ENCODE data around the gene SLC16A5.

The SLC16A5 gene

DNA sequence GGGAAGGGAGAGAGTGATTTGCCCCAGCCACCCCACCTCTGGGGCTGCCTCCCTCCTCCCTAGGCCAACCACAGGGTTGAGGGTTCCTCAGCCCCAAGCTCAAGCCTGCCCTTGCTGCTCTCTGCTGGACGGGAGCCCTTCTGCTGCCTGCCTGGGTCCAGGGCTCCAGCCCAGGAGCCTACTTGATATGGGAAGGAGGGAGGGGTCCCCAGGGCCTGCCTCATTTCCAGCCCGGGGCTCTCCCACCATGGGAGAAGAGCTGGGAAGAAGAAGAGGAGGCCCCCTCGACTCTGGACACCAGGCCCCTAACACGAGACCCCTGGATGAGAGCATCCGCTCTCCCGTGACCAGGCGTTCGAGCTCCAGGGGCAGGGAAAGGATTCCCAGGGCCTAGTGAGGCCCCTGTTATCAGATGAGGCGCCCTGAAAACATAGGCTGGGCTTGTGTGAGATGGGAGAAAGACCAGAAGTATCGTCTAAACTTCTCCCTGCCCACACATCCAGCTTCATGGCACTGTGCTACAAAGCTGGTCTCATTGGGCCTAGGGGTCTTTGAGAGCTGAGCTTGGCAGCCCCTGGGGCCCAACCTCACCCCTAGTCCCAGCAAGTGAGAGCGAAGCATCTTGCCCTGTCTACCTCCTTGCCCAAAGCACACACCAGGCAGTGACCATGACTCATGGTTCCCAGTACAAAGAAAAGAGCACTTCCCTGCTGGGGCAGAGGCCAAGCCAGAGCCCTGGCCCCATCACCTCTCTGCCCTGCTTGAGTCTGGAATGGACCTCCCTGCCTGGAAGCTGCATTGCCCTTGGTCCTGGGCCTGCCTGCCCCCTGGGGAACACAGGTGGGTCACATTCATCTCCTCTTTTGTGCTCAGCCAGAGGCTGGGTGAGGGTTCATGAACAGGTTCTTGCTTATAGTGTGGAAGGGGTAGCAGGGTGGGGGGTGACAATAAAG is 987 bp downstream of the SLC16A5 start:
- no peak for DNase-seq

DNA sequence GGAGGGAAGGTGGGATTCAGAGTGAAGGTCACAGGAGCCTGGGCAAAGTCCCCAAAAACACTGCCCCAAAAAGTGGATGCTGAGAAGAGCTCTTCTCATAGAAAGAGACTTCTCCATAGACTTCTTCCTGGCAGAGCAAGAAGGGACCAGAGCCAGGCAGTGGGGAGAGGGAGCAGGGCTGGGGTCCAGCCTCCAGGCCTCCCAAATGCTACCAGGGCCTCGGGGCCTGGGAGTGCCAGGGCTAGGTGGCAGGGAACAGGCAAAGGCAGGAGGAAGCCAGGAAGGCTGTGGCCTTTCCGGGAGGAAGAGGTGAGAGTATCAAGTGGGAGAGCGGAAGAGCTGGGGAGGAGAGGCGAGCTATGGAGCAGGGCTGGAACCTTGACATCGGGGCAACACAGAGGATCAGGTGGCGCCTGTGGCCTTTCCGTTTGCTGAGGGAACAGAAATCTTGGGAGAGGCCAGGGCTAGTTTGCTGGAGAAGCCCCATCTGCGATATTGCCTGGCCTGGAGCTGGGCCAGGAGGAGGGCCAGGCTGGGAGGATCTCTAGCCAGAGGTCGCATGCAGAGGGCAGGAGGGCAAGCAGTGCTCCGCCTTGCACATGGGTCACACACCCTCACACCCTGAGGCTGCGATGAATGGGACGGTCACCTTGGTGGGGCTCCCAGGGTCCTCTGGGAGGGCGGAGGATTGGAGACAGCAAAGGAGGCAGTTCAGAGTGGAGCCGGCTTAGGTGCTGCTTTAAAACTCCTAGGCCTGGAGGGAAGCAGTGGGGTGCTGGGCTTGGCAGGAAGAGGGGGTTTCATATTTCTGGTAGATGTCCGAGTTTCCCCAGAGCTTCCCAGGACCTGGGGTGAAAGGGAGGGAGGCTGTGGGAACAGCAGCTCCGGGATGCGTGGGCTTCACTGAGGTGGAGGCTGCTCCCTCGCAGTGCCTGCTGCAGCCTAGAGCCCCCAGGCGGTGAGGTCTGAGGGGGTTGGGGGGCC is 3.4 kb downstream of the SLC16A5 start:
- no peak for DNase-seq

DNA sequence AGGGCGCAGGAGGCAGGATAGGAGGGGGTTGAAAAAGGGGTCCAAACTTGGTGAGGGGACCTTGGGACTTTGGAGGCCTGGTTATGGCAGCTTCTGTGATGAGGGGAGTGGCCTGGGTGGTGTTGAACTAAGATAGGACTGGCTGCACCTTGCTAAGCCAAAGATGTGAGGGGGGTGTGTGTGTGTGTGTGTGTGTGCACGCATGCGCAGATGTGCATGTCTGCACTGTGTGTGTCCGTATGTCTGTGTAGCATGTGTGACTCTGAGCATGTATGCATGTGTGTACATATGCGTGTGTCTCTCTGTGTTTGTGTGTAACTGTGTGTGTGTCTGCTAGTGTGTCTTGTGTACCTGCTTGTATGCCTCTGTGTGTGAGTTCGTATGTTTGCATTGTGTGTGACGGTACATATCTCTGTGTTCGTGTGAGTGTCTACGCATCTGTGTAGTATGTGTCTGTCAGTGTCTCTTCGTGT is 4.1 kb downstream of the SLC16A5 start:
- no peak for DNase-seq

DNA sequence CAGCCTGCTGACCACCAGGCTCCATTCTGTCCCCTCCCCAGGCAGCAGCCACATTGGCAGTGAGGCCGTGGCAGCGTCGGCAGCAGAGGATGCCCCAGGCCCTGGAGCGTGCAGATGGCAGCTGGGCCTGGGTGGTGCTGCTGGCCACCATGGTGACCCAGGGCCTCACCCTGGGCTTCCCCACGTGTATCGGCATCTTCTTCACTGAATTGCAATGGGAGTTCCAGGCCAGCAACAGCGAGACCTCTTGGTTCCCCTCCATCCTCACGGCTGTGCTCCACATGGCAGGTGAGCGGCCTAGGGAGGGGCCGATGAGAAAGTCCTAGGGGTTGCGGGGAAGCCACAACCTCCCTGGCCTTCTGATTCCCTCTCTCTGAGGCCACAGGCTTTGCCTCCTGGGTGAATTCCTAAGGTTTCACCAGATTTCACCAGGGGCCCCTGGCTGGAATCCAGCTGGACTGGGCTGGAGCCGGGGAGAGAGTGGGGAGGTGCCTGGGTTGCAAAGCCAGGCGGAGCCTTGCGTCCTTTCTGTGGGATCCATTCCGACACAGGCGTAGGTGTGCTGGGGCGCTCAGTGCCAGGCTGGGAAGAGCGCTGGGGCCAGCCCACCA is 5.9 kb downstream of the SLC16A5 start:
- no peak for DNase-seq

DNA sequence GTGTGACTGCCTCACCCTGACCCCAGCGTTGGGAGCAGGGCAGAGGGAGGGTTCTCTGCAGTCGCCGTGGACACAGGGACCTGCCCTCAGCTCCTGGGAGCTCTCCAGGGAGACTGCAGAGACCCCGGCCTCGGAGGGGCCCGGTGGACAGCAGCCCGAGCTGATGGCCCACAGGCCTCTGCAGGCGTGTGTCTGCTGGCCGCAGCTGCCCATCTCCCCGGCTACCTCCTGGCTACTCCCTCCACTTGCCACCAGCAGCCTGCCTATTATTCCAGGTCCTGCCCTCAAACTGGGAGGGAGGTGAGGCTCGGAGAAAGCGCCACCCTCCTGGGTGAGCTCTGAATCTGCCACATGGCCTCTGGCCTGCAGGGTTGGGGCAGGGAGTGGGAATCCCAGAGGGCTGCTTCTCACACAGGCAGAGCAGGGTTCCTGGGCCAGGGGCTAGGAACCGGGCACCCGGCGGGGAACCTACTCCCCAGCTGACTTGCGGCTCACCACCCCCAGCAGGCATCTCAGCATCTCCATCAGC is 7.2 kb downstream of the SLC16A5 start:
- no peak for DNase-seq

DNA sequence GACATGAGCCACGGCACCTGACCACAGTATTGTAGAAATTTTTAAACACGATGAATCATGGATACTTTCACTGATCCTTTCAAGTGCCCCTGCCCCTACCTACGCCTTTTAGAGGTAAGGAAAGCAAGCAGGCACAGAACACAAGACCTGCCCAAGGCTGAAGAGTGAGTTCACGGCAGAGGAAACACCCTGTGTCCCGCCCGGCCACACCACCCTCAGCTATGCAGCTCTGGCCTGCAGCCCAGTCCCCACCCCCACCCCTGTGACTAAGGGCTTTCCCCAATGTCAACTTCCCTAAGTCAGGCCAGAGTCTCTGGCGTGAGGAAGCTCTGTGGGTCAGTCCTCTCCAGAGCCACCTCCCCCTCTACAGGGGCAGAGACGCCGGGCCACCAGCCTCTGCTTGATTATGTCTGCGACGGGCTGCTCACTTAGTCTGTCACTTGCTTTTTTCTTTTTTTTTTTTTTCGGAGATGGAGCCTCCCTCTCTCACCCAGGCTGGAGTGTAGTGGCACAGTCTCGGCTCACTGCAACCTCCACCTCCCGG is 8.4 kb downstream of the SLC16A5 start:
- DNase-seq: no peak

DNA sequence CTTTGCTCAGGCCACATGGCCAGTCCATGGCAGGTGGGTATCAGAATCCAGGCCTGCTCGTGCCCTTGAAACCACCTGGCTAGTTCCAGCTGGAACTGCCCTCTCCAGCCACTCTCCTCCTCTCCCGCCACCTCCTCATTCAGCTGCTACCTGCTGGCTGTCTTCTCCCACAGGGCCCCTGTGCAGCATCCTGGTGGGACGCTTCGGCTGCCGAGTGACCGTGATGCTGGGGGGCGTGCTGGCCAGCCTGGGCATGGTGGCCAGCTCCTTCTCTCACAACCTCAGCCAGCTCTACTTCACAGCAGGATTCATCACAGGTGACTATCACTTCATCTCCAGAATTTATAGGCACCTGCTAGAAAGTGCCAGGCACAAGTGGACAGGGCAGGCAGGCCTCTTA is 10.1 kb downstream of the SLC16A5 start:
- no peak for DNase-seq

DNA sequence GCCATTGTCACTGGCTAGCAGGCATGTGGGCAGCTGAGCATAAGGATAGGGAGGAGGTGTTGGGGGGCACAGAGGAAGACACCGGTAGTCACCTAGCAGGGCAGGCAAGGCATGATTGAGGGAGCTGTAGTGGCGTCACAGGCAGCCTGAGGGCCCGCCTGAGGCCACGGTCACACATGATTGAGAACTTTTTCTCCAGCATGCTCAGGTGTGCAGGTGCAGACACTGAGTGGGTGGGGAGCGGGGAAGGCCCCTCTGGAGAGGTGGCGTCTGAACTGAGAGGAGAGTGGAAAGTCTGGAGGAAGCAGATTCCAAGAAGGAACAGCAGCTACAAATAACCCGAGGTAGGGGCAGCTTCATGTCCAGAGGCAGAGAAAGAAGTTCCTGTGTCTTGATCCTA is 11.1 kb downstream of the SLC16A5 start:
- DNase-seq: no peak

DNA sequence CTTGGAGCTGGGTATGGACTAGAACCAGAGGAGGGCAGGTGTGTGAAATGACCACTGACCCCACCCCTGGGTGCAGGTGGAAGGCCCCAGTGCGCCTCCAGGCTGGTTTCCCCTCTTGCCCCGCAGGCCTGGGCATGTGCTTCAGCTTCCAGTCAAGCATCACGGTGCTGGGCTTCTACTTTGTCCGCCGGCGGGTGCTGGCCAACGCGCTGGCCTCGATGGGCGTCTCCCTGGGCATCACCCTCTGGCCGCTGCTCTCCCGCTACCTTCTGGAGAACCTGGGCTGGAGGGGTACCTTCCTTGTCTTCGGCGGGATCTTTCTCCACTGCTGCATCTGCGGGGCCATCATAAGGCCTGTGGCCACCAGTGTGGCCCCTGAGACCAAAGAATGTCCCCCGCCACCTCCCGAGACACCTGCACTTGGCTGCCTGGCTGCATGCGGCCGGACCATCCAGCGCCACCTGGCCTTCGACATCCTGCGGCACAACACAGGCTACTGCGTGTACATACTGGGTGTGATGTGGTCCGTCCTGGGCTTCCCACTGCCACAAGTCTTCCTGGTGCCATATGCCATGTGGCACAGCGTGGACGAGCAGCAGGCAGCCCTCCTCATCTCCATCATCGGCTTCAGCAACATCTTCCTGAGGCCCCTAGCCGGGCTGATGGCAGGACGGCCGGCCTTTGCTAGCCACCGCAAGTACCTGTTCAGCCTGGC is 12.3 kb downstream of the SLC16A5 start:
- DNase-seq: no peak

DNA sequence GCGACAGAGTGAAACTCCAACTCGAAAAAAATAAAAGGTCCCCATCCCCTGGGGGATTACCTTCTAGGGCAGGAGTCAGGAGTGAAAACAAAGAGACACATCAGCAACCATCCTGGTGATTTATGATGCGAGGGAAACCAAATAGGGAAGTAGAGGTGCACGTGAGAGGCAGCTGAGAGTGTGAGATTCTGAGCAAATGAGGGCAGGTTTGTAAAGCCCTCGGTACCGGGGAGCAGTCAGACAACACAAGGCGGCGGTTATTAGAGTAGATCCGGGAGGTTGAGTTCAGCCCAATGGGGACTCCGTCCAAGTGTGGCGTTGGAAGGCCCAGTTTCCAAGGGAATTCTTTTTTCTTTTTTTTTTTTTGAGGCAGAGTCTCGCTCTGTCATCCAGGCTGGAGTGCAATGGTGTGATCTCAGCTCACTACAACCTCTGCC is 14.6 kb downstream of the SLC16A5 start:
- peak; percentile 19 for DNase-seq

DNA sequence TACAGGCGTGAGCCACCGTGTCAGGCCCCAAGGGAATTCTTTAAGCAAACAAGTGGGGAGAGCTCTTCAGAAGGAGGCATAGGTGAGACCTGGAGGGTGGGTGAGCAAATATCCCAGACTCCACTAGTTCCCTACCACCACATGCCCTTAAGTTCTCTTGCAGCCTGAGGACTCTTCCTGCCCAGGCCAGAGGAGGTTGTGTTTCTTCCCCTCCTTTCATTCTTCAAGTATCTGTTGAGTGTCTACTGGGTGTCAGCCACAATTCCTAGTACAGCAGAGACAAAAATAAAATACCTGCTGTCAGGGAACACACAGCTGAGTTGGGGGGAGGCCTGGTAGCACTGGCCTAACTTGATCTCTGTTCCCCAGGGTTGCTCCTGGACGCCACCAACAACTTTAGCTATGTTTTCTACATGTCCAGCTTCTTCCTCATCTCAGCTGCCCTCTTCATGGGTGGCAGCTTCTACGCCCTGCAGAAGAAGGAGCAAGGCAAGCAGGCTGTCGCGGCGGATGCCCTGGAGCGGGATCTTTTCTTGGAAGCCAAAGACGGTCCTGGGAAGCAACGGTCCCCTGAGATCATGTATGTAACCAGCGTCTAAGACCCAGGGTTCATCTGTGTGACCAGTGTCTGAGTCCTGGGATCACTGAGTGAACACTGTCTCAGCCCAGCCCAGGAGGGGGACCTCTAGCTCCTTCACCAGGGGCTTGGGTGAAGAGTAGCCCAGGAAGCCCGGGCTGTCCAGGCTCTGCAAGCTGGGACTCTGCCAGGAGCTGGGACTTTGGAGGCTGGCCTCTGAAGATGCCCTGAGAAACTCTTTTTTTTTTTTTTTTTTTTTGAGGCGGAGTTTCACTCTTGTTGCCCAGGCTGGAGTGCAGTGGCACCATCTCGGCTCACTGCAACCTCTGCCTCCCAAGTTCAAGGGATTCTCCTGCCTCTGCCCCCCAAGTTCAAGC is 16.1 kb downstream of the SLC16A5 start:
- no peak for DNase-seq

DNA sequence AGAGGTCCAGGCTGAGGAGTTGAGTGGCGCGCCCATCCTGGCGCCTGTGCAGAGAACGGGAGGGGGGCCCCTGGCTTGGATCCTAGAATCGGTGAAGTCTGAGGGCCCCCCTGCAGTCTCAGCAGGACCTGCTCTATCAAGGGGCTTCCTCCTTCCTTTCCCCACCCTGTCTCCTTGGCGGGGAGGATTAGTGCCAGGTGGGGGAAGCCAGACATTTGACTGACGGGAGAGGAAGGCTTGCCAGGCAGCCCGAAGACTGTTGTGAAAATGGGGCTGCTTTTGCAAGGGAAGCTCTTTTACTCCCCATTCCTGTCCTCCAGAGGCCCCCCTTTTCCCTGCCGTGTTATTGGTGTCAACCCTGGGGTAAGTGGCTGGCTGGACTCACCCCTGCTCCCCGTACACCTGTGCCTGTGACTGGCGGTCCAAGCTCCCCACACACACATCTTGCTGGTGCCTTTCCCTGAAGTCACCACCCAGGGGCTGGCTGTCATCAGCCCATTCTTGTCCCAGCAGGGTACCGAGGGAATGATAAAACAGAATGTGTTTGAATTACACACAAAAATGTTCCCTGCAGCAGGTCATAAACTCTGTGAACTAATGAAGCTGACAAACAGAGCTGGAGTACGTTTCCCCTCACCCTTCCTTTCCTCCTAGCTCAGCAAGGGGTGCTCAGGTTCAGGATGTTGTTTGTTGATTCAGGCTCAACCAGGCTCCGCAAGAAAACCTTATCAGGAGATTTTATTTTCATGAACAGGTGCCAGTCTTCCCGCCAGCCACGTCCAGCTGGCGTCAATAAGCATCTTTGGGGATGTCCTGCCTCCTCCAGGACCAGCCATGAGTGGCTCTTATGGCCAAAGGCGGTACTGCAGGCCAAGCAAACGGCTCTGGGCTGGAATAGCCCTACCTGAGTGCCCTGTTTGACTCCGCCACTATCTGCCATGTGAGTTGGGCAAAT is 17.6 kb downstream of the SLC16A5 start:
- DNase-seq: no peak

DNA sequence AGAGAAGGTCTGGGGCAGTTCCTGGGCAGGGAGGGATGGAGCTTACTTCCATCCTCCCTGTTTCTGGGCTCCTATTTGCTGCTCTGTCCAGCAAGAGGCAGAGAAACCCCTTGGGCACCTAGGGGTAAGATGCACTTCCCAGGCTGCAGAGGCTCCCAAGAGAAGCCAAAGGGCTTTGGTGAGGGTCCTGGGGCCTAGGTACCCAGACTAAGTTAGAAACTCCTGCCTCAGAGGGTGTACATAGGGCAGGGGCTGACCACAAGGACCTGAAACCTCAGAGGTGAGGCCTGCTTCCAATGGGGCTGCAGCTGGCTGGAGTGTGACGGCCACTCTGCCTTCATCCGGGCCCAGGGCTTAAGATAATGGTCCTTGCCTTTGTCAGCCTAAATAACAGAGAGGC is 20.4 kb downstream of the SLC16A5 start:
- DNase-seq: no peak

DNA sequence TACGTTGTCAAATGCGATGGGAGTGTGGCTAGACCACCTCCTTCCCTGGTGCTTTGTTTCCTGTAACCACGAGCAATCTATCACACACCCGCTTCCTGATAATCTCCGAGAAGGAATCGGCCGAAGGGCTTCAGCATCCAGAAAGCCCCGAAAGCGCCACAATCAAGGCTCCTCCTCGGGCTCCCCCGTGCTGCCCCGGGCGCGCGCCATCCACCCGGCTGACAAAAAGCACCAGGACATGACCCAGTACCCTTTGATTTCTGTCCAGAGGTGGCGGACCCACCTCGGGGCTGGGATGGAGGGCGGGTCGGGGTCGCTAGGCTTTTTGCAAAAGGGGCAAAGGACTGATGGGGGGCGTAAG is 21.3 kb downstream of the SLC16A5 start:
- no peak for DNase-seq

DNA sequence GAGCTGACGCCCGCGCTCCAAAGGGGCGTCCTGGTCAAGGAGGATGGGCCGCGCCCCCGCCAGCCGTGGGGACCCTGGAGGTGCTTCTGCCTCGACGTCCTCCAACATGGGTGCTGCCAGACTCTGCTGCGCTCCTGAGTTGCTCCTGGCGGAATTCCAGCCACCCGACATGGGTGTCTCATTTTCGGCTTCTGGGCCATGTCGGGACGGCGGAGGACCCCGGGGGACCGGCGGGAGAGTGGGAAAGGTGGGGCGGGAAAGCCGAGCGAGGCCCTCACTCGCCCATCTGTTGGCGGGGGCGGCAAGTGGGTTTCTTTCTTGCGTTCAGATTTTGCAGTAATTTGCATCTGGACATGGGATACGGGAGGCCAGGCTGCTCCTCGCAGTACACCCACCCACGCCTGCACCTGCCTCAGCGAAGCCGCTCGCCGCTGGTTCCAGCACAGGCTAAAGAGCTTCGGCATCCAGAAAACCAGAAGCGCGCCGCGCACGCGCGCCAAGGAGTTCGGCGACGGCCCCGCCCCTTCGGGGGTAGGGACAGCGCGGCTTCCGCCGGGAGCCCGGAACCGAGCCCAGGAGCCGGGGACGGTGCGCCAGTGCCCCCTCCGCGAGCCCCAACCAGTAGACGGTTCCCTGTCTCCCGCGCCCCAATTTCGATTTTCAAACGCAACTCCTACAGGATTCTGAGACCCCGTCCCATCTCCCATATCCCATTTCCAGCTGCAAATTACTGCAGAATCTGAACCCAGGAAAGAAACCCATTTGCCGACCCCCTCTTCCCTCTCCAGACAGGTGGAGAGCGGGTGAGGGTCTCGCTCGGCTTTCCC is 21.9 kb downstream of the SLC16A5 start, which contains the start of gene ARMC7:
TSS of gene ARMC7 (plus strand) at position 563 of the 827 bp plus-strand sequence. CDS start 320 bp downstream, outside the sequence.
- peak; percentile 48 for DNase-seq

DNA sequence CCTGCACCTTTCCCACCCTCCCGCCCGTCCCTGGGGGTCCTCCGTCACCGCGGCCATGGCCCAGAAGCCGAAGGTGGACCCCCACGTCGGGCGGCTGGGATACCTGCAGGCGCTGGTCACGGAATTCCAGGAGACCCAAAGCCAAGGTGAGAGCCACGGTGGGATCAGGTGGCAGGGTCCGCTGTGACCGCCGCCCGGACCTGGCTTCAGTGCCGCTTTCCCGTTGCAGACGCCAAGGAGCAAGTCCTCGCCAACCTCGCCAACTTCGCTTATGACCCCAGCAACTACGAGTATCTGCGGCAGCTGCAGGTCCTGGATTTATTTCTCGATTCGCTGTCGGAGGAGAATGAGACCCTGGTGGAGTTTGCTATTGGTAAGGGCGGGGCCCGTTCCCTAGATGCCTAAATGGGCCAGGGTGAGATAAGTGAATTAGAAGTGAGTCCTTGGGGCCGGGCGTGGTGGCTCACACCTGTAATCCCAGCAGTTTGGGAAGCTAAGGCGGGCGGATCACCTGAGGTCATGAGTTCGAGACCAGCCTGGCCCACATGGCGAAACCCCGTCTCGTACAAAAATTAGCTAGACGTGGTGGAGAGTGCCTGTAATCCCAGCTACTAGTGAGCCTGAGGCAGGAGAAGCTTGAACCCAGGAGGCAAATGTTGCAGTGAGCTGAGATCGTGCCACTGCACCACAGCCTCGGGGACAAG is 22.6 kb downstream of the SLC16A5 start:
- DNase-seq: no peak

DNA sequence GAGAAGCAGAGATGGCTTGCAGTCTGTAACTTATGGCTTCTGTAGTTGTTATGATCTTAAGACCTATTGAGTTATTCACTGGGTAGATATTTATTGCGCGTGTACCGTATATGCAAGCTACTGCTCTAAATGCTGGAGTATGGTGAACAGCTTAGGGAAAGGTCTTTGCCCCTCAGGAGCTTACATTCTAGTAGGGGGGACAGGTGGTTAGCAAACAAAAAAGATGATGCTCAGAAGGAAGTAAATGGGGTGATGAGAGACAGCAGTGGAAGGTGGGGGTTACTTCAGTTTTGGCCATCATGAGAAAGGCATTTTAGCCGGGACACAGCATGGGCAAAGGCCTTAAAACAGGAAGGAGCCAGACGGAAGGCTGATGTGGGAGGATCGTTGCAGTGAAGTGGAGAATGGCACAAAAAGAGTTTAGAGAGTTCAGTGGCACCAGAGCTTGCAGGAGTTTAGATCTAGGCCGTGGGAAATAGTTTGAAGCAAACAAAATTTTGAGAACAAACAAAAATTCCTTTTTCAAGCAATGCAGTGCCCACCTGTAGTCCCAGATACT is 24.1 kb downstream of the SLC16A5 start:
- DNase-seq: no peak
